ENCODE results near the gene SPAG16.

SPAG16 gene

DNA sequence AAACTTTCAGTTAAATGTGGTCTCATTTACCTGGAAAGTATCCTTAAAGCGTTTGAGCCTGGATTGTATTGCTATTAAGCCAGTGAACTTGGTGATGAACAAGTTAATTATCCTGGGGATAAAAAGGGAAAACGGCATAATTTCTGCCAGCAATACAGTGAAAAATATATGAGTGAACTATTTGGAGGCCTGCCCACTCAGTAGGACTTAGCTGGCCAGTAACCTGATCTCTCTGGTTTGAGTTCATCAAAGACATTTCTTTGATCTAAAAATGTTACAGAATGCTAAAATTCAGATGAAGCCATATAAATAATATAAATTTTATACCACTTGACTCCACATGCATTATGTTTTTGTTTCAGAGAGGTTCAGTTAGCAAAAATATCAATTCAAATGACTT lies 885.5 kb downstream of the SPAG16 start:
- DNase-seq (ENCODE audit: low read depth in 2 of 2), result no peak

GRCh38 chr2:214174563-214174962 lies 890.3 kb downstream of the SPAG16 start:
- DNase-seq (ENCODE audit: low read depth in 2 of 2), result no peak

DNA sequence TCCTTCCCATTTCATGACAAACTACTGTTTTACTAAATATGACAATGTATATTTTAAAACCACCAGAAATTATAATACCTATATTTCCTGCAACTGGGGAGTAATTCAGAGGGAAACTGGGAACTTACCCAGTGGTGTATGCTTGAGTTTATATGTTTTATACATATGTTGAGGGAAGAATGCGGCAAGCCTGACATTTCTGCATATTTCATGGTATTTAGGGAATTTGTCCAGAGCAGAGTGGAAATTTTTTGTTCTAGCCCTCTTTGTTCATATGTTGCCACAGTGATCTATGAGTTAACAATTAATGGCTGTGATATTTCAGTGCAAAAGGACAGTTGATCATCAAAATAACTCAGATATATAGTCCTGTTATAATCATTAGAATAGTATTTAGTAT lies 895.8 kb downstream of the SPAG16 start:
- DNase-seq (ENCODE audit: low read depth in 2 of 2), result no peak

DNA sequence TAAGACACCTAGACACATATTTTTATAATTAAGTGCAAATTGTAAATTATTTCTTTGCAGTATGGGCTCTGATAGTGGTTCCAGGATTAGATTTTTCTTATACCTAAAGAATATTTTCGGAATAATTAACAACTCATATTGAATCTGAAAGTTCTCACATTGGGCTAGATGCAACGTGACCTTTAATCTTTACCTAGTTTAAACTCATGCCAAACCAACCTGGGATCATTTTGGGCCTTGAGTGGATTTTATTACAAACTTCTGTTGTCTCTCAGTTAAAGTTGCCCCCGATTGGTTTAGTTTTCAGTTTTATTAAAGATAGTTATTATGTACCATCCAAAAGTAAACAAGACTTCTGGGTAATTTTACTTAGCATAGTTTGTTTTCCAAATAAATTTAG lies 896.4 kb downstream of the SPAG16 start:
- DNase-seq (ENCODE audit: low read depth in 2 of 2), result no peak

DNA sequence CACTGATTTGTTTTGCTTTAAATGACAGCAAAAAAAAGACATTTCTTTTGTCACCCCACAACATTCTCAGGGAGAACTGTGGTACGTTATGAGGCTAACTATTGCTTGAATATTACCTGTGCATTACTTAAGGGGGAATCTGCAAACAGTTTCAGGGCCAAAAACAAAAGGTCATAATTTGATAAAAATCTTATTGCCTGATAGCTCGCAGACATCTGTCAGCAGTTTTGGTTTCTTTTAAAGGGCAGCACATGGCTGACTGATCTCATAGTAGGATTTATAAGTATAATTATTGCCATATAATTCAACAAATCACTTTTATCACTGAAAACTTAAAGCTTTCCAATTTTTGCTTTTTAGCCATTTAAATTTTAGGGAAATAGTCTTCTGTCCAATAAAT lies 900.2 kb downstream of the SPAG16 start:
- no peak for DNase-seq (ENCODE audit: low read depth in 2 of 2)

- DNase-seq (ENCODE audit: low read depth in 2 of 2), result no peak
These were observed 901.3 kb downstream of the SPAG16 start for GRCh38 chr2:214185546-214185945.

- DNase-seq (ENCODE audit: low read depth in 2 of 2), result no peak
These were observed 908.4 kb downstream of the SPAG16 start for GRCh38 chr2:214192711-214193110.

GRCh38 chr2:214193943-214194342 lies 909.7 kb downstream of the SPAG16 start:
- no peak for DNase-seq (ENCODE audit: low read depth in 2 of 2)

- no peak for DNase-seq (ENCODE audit: low read depth in 2 of 2)
These were observed 912.0 kb downstream of the SPAG16 start for GRCh38 chr2:214196260-214196659.

GRCh38 chr2:214201892-214202291 lies 917.6 kb downstream of the SPAG16 start:
- DNase-seq (ENCODE audit: low read depth in 2 of 2), result no peak

DNA sequence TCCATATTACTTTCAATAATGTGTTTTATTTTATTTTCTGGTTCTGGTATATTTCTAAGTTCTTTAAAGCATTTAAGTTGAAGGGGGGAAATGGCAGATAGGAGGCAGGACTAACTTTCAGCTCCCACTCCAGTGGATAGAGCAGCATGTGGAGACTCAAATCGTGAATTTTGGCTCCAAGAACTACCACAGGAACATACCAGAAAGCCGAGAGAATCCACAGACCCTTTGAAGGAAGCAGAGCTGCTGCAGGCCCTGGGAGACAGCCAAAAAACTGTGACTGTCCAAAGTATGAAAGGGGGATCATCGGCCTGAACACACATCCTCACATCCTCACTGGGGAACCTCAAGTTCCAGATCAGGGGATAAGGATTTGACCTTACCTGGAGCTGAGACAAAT lies 919.0 kb downstream of the SPAG16 start:
- DNase-seq (ENCODE audit: low read depth in 2 of 2), result no peak

GRCh38 chr2:214203744-214204289 lies 919.6 kb downstream of the SPAG16 start:
- no peak for DNase-seq (ENCODE audit: low read depth in 2 of 2)

GRCh38 chr2:214215107-214215506 lies 930.8 kb downstream of the SPAG16 start:
- no peak for DNase-seq (ENCODE audit: low read depth in 2 of 2)

- DNase-seq (ENCODE audit: low read depth in 2 of 2), result no peak
These were observed 932.9 kb downstream of the SPAG16 start for GRCh38 chr2:214217136-214217535.

DNA sequence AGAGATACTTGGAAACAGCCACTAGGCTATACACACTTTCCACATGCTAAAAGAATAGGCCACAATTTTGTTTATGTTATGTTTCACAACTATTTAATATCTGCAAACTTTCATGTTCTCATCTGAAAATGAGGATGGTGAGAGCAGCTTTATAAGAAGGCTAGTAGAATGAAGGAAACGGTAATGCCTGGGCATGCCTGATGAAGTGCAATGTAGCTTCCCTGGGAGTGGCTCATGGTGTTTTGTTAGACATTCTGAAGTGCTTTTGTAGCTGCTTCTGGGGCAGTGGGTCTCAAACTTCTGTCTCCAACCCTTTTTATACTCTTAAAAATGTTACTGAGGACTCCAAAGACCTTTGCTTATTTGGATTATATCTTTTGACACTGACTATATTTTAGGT lies 933.3 kb downstream of the SPAG16 start:
- no peak for DNase-seq (ENCODE audit: low read depth in 2 of 2)

DNA sequence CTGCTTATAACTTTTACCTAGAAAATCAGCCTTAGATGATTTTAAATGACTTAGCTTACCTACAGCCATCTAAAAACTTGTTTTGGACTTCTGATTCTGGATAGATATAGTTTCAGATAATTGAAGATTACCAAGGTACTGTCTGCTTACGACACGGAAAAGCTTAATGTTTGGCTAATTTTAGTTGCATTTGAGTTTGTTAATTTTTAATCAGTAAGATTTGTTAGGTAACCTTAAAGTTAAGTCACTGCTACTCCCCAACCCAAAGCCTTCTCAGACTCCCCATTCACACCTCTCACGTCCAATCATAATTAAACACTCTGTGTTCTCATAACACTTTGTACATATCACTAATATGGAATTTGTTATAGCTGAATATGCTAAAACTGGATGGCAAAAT lies 936.0 kb downstream of the SPAG16 start:
- no peak for DNase-seq (ENCODE audit: low read depth in 2 of 2)

DNA sequence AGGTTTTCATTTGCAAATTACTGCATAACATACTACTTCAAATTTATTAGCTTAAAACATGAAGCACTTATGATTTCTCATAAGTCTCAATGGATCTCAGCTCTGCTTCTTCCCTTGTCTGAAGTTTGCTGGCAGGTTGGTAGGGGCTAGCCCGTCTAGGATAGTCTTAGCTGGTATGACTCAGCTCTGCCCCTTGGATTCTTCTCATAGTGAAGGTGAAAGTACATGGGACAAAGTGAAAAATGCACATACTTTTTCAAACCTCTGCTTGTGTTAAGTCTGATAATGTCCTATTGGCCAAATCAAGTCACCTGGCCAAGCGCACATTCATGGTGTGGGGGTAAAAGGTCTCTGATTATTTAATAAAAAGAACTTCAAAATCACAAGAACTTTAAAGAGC lies 941.8 kb downstream of the SPAG16 start:
- DNase-seq (ENCODE audit: low read depth in 2 of 2), result no peak

GRCh38 chr2:214232271-214232670 lies 948.0 kb downstream of the SPAG16 start:
- DNase-seq (ENCODE audit: low read depth in 2 of 2), result no peak

DNA sequence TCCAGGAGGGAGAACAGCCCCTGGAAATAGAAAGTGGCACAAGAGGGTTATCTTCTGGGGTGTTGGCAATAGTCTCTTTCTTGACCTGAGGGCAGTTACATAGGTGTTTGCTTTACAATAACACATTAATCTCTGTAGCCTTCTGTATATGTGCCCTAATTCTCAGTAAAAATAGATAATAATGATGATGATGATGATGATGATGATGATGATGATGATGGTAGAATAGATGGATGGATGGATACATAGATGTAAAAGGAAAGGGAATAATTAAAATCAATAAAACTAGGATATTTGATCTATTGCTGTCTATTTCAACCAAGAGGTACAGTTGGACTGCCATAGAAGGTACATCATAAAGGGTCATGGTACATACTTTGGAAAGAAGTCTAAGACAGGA lies 948.9 kb downstream of the SPAG16 start:
- no peak for DNase-seq (ENCODE audit: low read depth in 2 of 2)

GRCh38 chr2:214242797-214243196 lies 958.5 kb downstream of the SPAG16 start:
- DNase-seq (ENCODE audit: low read depth in 2 of 2), result no peak

DNA sequence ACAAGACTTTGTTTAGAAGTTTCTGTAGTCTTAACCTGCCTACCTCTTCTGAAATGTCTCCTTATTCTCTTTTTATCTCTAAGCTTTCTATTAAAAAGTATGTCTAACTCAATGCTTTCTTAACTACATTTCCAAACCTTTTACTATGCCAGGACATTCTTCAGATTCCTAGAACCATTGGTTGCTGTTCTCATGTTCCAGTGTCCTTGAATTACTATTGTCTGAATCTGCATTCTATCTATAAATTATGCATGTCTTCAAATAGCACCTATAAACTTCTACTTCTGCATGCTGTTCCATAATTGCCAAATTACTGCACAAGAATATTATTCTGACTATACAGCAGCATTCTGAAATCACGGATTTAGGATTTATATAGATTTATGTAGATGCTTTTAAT lies 960.6 kb downstream of the SPAG16 start:
- no peak for DNase-seq (ENCODE audit: low read depth in 2 of 2)

DNA sequence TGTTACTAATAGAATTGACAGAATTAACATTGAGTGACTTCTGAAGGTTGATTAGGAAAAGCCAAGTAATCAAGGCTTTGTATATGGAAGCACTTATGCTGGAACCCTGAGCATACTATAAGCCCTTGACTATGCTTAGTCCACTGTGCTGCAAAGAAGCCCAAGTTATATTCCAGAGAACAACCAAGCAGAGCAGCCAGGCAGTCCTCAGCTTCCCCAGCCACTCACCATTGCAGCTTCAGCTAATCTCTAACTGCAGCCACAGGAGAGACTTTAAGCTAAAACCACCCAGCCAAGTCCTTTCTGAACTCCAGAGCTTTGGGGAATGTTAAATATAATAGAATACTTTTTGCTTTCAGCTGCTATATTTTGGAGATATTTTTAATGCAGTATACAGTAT lies 962.2 kb downstream of the SPAG16 start:
- DNase-seq (ENCODE audit: low read depth in 2 of 2), result no peak

- DNase-seq (ENCODE audit: low read depth in 2 of 2), result no peak
These were observed 963.3 kb downstream of the SPAG16 start for GRCh38 chr2:214247531-214247930.

- no peak for DNase-seq (ENCODE audit: low read depth in 2 of 2)
These were observed 970.8 kb downstream of the SPAG16 start for GRCh38 chr2:214255046-214255445.

- DNase-seq (ENCODE audit: low read depth in 2 of 2), result no peak
These were observed 977.4 kb downstream of the SPAG16 start for GRCh38 chr2:214261683-214262082.

All from activated CD8-positive, alpha-beta memory T cell treated with anti-CD3 and anti-CD28 coated beads for 4 hours (primary cell).